Measurements from ENCODE around the gene PKP1. TPM values are rescaled to one million over a fixed set of nuclear protein-coding genes. Genes with fewer than 3 reads are reported as not detected.

PKP1 gene
- polyA plus RNA-seq, 1 experiment: 0.05 TPM

- TF ChIP-seq, protein P1, sequence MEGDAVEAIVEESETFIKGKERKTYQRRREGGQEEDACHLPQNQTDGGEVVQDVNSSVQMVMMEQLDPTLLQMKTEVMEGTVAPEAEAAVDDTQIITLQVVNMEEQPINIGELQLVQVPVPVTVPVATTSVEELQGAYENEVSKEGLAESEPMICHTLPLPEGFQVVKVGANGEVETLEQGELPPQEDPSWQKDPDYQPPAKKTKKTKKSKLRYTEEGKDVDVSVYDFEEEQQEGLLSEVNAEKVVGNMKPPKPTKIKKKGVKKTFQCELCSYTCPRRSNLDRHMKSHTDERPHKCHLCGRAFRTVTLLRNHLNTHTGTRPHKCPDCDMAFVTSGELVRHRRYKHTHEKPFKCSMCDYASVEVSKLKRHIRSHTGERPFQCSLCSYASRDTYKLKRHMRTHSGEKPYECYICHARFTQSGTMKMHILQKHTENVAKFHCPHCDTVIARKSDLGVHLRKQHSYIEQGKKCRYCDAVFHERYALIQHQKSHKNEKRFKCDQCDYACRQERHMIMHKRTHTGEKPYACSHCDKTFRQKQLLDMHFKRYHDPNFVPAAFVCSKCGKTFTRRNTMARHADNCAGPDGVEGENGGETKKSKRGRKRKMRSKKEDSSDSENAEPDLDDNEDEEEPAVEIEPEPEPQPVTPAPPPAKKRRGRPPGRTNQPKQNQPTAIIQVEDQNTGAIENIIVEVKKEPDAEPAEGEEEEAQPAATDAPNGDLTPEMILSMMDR (IDR thresholded peaks at IDR 0.05; ENCODE audit: insufficient read depth, low read depth, low read length): no peak
- DNase-seq (ENCODE audit: low read depth): no peak
- CTCF ChIA-PET: no interaction called here
- no peak overlapping the region for H3K4me3 ChIP-seq (ENCODE audit: low read depth, low read length)
- H3K27me3 ChIP-seq (ENCODE audit: control insufficient read depth, insufficient read depth, low read length): no peaks in the 10 kb centered on the region
- H3K36me3 ChIP-seq (ENCODE audit: control insufficient read depth, insufficient read depth, low read length): no peaks in the 10 kb centered on the region
- POLR2A ChIA-PET: no interaction called here
Observed at GRCh38 chr1:201275253-201275666, 8.0 kb upstream of the PKP1 start.

DNA sequence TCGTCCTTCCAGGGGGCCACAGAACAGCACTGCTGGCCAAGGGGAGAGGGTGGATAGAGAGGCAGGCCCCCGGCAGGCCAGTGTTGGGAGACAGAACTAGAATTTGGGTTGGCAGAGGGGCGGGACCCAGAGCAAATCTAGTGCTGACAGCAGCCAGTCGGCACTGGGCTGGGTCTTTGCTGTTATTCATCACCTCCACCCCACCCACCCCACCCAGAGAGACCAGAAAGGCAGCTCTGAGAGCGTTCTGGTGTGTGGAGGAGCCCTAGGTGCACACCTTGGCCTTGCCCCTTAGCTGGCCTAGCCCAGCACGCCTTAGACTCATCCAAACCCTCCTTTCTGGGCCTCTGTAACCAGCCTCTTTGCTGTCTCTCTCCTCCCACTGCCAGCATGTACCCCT lies 6.4 kb upstream of the PKP1 start:
- no peak for DNase-seq (ENCODE audit: low read depth)
- H3K36me3 ChIP-seq (ENCODE audit: control insufficient read depth, insufficient read depth, low read length): no peaks in the 10 kb centered on the region
- TF ChIP-seq, protein P1 (IDR thresholded peaks at IDR 0.05; ENCODE audit: insufficient read depth, low read depth, low read length): no peak
- no peak overlapping the region for H3K4me3 ChIP-seq (ENCODE audit: low read depth, low read length)
- POLR2A ChIA-PET: no interaction called here
- CTCF ChIA-PET: interaction anchor here (1.1 kb wide), 1 partner anchor 69 kb away, joined by 4 read pairs; no protein-coding TSS in a partner anchor
- H3K27me3 ChIP-seq (ENCODE audit: control insufficient read depth, insufficient read depth, low read length): peaks cover 2% of the 10 kb centered on the region; the same call in 1 of the 2 replicates

- CTCF ChIA-PET: no interaction called here
- TF ChIP-seq, protein P1 (IDR thresholded peaks at IDR 0.05; ENCODE audit: insufficient read depth, low read depth, low read length): no peak
- POLR2A ChIA-PET: no interaction called here
- Histone ChIP-seq H3K36me3 (ENCODE audit: control insufficient read depth, insufficient read depth, low read length) (no peaks in the 10 kb centered on the region), H3K4me3 (ENCODE audit: low read depth, low read length) (no peak overlapping the region), H3K27me3 (ENCODE audit: control insufficient read depth, insufficient read depth, low read length) (peaks cover 2% of the 10 kb centered on the region; the same call in 1 of the 2 replicates)
- no peak for DNase-seq (ENCODE audit: low read depth)
Observed at GRCh38 chr1:201277441-201277840, 5.9 kb upstream of the PKP1 start.

DNA sequence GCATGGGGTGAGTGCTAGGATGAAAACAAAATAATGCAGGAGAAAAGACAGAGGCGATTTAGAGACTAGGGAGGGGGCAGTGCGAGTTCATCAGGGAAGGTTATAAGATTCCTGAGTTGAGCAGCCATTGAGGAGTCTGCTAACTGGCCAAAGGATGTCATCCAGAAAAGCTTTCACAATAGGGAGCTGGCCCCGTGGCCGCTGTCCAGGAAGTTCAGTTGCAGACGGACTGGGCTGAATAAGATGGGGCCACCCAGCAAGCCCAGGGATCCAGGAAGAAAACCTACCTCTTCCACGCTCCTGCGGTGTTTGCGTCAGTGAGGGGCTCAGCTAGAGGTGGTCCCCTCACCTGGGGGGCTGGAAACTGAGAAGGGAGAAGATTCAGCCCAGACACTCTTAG lies 4.0 kb upstream of the PKP1 start:
- CTCF ChIA-PET: interaction anchor here (1.0 kb wide), 1 partner anchor 13 kb away, joined by 3 read pairs; no protein-coding TSS in a partner anchor
- Histone ChIP-seq H3K4me3 (ENCODE audit: low read depth, low read length) (no peak overlapping the region), H3K27me3 (ENCODE audit: control insufficient read depth, insufficient read depth, low read length) (peaks cover 2% of the 10 kb centered on the region; the same call in 1 of the 2 replicates), H3K36me3 (ENCODE audit: control insufficient read depth, insufficient read depth, low read length) (no peaks in the 10 kb centered on the region)
- DNase-seq (ENCODE audit: low read depth): no peak
- TF ChIP-seq, protein P1 (IDR thresholded peaks at IDR 0.05; ENCODE audit: insufficient read depth, low read depth, low read length): no peak
- POLR2A ChIA-PET: no interaction called here

GRCh38 chr1:201280884-201281283 lies 2.4 kb upstream of the PKP1 start:
- Histone ChIP-seq H3K4me3 (ENCODE audit: low read depth, low read length) (no peak overlapping the region), H3K27me3 (ENCODE audit: control insufficient read depth, insufficient read depth, low read length) (peaks cover 3% of the 10 kb centered on the region; the same call in 1 of the 2 replicates), H3K36me3 (ENCODE audit: control insufficient read depth, insufficient read depth, low read length) (no peaks in the 10 kb centered on the region)
- TF ChIP-seq, protein P1 (IDR thresholded peaks at IDR 0.05; ENCODE audit: insufficient read depth, low read depth, low read length): no peak
- CTCF ChIA-PET: interaction anchor here (1.0 to 1.3 kb wide), 2 partner anchors 8 to 66 kb away, joined by 3 to 4 read pairs; no protein-coding TSS in a partner anchor
- POLR2A ChIA-PET: no interaction called here
- no peak for DNase-seq (ENCODE audit: low read depth)

Measured in BJ (cell line).